ENCODE data around the gene NR0B2.

- no peak for TF ChIP-seq CTCF (conservative IDR thresholded peaks at IDR 0.05 in 1 of 2, IDR thresholded peaks at IDR 0.05 in 1 of 2; ENCODE audit: extremely low read depth in 1 of 2, insufficient read depth in 1 of 2, low read depth in 1 of 2, low read length in 2 of 2)
- TF ChIP-seq EZH2 (IDR thresholded peaks at IDR 0.05; ENCODE audit: borderline replicate concordance, low read length), result no peak
These were observed 35.6 kb upstream of the NR0B2 start for GRCh38 chr1:26949266-26949925.

Data from mammary epithelial cell (primary cell).